Neural progenitor cell (in vitro differentiated cells): ENCODE data around the gene FASN. TPM values are rescaled to one million over a fixed set of nuclear protein-coding genes. Genes with fewer than 3 reads are reported as not detected.

Experiments
- DNase-seq: peaks from one replicate; pipeline ENCODE4 v3.0.0-alpha.2; 2016; ENCODE audit warnings: low spot score
- H2AFZ ChIP-seq: fragments of 200-600 bp; sonication (generic); replicated peaks from 2 replicates; pipeline ENCODE4 v1.6.1; 2016; ENCODE audit warnings: antibody characterized with exemption
- H3F3A ChIP-seq: fragments of 200-600 bp; sonication (generic); 2 replicates; pipeline ENCODE4 v1.6.1; 2016; ENCODE audit warnings: antibody characterized with exemption, low read depth
- H3K27ac ChIP-seq: fragments of 200-600 bp; sonication (generic); 2 replicates; pipeline ENCODE4 v1.5.1; 2016; ENCODE audit warnings: mild to moderate bottlenecking
- H3K27me3 ChIP-seq: fragments of 200-600 bp; sonication (generic); 2 replicates; pipeline ENCODE4 v1.6.1; 2016; ENCODE audit warnings: mild to moderate bottlenecking, moderate library complexity
- H3K36me3 ChIP-seq: fragments of 200-600 bp; sonication (generic); 2 replicates; pipeline ENCODE4 v1.5.1; 2016
- H3K4me1 ChIP-seq: fragments of 200-600 bp; sonication (generic); 2 replicates; pipeline ENCODE4 v1.6.1; 2016; ENCODE audit warnings: mixed run types
- H3K4me2 ChIP-seq: fragments of 200-600 bp; sonication (generic); 2 replicates; pipeline ENCODE4 v1.6.1; 2016
- H3K4me3 ChIP-seq: fragments of 200-600 bp; sonication (generic); 2 replicates; pipeline ENCODE4 v1.5.1; 2016
- H3K79me2 ChIP-seq: fragments of 200-600 bp; sonication (generic); 2 replicates; pipeline ENCODE4 v1.6.1; 2016; ENCODE audit warnings: low read depth
- H3K9ac ChIP-seq: fragments of 200-600 bp; sonication (generic); 2 replicates; pipeline ENCODE4 v1.6.1; 2016
- H3K9me3 ChIP-seq: fragments of 200-600 bp; sonication (generic); 2 replicates; pipeline ENCODE4 v1.5.1; 2016; ENCODE audit warnings: low read depth
- H4K20me1 ChIP-seq: fragments of 200-600 bp; sonication (generic); 2 replicates; pipeline ENCODE4 v1.6.1; 2016; ENCODE audit warnings: low read depth
- H3K27ac Mint-ChIP-seq: 3 replicates; pipeline ENCODE4 v1.8.0; 2021; ENCODE audit warnings: mixed read lengths
- H3K27me3 Mint-ChIP-seq: 2 replicates; pipeline ENCODE4 v1.8.0; 2022; ENCODE audit warnings: low read depth, mild to moderate bottlenecking, inconsistent platforms, moderate library complexity, mixed read lengths; ENCODE audit not compliant: insufficient read depth
- H3K36me3 Mint-ChIP-seq: 3 replicates; pipeline ENCODE4 v1.8.0; 2021; ENCODE audit warnings: mixed read lengths
- H3K4me1 Mint-ChIP-seq: 3 replicates; pipeline ENCODE4 v1.8.0; 2021; ENCODE audit warnings: mixed read lengths
- H3K4me3 Mint-ChIP-seq: 3 replicates; pipeline ENCODE4 v1.8.0; 2021; ENCODE audit warnings: mild to moderate bottlenecking, moderate library complexity, mixed read lengths
- H3K9me3 Mint-ChIP-seq: 3 replicates; pipeline ENCODE4 v1.8.0; 2020; ENCODE audit warnings: mixed read lengths
- EZH2 ChIP-seq: fragments of 200-600 bp; sonication (generic); IDR thresholded peaks from 2 replicates; pipeline ENCODE4 v1.6.1; 2017; ENCODE audit warnings: antibody characterized with exemption, mild to moderate bottlenecking, moderate library complexity
- EZH2phosphoT487 ChIP-seq: fragments of 200-600 bp; sonication (generic); IDR thresholded peaks from 2 replicates; pipeline ENCODE4 v1.6.1; 2017; ENCODE audit warnings: antibody characterized with exemption
- total RNA-seq: library from RNA; depleted of rRNA; stranded (reverse); fragments of >200 nt; gene quantifications from 2 replicates; pipeline ENCODE4 v1.2.3, GENCODE V29; 2015; ENCODE audit warnings: low replicate concordance
- TF ChIP-seq, protein P1 (sequence below): fragments of 200-600 bp; sonication (generic); IDR thresholded peaks from 2 replicates; pipeline ENCODE4 v1.5.1; 2017; ENCODE audit warnings: antibody characterized with exemption, mild to moderate bottlenecking

The FASN gene
- total RNA-seq, 1 donor from 2014 or later: 77.9 TPM

DNA sequence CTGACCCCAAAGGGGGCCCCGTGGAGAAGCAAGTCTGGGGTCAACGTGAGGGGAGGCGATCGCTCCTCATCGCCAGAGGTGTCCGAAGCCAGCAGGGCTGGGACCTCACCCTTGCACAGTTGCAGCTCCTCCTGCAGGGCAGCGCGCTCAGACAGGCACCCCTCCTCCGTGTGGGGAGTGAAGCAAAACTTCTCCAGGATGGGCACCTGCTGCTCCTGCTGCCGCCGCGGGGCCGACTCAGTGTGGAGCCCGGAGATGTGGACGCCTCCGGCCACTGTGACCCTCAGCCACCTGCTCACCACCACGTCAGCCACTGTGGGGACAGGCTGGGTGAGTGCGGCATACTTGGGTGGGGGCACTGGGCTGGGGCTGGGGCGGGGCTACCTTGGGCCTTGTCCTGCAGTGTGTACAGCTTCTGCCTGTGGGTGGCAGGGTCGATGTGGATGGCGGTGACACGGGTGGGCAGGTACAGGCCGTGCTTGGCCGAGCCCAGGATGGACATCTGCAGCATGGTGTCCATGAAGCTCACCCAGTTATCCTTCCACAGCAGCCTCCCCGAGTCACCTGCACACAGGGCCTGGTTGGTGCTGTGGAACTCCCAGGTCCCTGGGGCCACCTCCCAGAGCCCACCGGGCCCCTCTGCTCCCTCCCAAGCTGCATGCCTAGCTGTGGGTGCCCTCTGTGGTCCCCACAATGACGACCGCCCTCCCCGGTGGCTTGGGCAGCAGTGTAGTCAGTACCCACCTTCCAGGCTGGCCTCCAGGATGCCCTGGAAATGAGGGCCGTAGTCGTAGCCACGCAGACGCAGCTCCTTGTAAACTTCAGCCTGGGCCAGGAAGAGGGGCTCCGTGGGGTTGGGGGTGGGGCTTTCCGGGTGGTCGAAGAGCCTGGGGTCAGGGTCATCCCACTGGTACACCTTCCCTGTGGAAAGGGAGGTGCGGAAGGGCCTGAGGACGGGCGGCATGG is 10.8 kb downstream of the FASN start:
- Mint-ChIP-seq H3K27me3 (no peaks in the 10 kb centered on the region), H3K36me3 (no peaks in the 10 kb centered on the region), H3K9me3 (no peaks in the 10 kb centered on the region), H3K27ac (no peak overlapping the region), H3K4me3 (no peak overlapping the region), H3K4me1 (no peaks in the 10 kb centered on the region)
- Histone ChIP-seq H4K20me1 (peaks cover 94% of the 10 kb centered on the region), H3K4me2 (no peak overlapping the region), H3K79me2 (peaks cover 13% of the 10 kb centered on the region), H3K27me3 (no peaks in the 10 kb centered on the region), H3K9me3 (no peaks in the 10 kb centered on the region), H3K36me3 (no peaks in the 10 kb centered on the region), H2AFZ (no peak overlapping the region), H3K27ac (no peak overlapping the region), H3F3A (peaks cover 2% of the 10 kb centered on the region), H3K4me3 (no peak overlapping the region), H3K9ac (no peak overlapping the region), H3K4me1 (no peaks in the 10 kb centered on the region)
- DNase-seq: no peak
- TF ChIP-seq EZH2: no peak
- TF ChIP-seq, protein P1, sequence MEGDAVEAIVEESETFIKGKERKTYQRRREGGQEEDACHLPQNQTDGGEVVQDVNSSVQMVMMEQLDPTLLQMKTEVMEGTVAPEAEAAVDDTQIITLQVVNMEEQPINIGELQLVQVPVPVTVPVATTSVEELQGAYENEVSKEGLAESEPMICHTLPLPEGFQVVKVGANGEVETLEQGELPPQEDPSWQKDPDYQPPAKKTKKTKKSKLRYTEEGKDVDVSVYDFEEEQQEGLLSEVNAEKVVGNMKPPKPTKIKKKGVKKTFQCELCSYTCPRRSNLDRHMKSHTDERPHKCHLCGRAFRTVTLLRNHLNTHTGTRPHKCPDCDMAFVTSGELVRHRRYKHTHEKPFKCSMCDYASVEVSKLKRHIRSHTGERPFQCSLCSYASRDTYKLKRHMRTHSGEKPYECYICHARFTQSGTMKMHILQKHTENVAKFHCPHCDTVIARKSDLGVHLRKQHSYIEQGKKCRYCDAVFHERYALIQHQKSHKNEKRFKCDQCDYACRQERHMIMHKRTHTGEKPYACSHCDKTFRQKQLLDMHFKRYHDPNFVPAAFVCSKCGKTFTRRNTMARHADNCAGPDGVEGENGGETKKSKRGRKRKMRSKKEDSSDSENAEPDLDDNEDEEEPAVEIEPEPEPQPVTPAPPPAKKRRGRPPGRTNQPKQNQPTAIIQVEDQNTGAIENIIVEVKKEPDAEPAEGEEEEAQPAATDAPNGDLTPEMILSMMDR: no peak

DNA sequence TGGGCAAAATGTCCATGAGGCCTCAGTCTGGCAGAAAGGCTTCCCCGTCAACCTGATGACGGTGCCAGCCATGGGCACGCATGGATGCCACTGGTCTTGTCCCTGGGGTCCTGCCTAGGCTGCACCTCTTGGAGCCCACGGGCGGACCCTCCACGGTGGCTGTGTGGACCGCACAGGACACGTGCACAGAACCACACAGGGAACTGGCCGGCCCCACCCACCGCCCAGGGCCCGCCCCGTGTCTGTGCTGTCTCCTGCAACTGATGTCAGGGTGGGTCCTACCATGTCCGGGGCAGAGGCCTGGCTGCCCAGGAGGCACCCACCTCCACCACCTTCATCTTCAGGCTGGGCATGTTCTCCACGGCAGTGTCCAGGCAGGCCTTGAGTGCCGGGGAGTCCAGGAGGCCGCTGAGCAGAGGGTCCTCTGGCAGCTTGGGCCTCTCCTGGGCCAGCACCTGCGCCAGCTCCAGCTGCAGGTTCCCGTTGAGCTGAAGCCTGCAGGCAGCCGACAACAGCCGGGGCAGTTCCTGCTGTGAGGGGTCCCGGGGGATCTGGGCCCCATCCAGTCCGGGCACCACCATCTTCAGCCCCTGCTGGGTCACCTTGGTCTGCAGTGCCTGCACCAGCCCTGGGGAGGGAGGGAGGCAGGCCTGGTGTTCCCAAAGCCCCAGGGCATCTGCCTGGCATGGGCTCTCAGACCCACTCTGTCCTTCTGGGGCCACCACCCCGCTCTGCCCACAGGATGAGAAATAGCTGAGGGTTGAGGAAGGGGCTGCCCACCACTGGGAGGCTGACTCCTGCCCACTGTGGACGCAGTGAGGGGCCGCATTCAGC is 11.9 kb downstream of the FASN start:
- Histone ChIP-seq H3K9me3 (no peaks in the 10 kb centered on the region), H3K36me3 (no peaks in the 10 kb centered on the region), H3K27ac (no peak overlapping the region), H3F3A (peaks cover 2% of the 10 kb centered on the region), H3K4me2 (no peak overlapping the region), H4K20me1 (peaks cover 91% of the 10 kb centered on the region), H3K27me3 (no peaks in the 10 kb centered on the region), H2AFZ (no peak overlapping the region), H3K79me2 (peaks cover 4% of the 10 kb centered on the region), H3K9ac (no peak overlapping the region), H3K4me1 (no peaks in the 10 kb centered on the region), H3K4me3 (no peak overlapping the region)
- Mint-ChIP-seq H3K4me1 (no peaks in the 10 kb centered on the region), H3K4me3 (no peak overlapping the region), H3K36me3 (no peaks in the 10 kb centered on the region), H3K27me3 (no peaks in the 10 kb centered on the region), H3K9me3 (no peaks in the 10 kb centered on the region), H3K27ac (no peak overlapping the region)
- DNase-seq: no peak
- TF ChIP-seq, protein P1: no peak
- TF ChIP-seq EZH2 (no peak), EZH2phosphoT487 (no peak)

- Mint-ChIP-seq H3K27ac (no peak overlapping the region), H3K4me1 (no peaks in the 10 kb centered on the region), H3K4me3 (no peak overlapping the region), H3K9me3 (no peaks in the 10 kb centered on the region), H3K27me3 (no peaks in the 10 kb centered on the region), H3K36me3 (no peaks in the 10 kb centered on the region)
- no peak overlapping the region for H3K9ac ChIP-seq
- H2AFZ ChIP-seq: no peak overlapping the region
- peaks cover 91% of the 10 kb centered on the region for H4K20me1 ChIP-seq
- TF ChIP-seq, protein P1: no peak
- H3K27me3 ChIP-seq: no peaks in the 10 kb centered on the region
- H3K79me2 ChIP-seq: no peaks in the 10 kb centered on the region
- H3K4me3 ChIP-seq: no peak overlapping the region
- no peak overlapping the region for H3K4me2 ChIP-seq
- no peak for DNase-seq
- H3K27ac ChIP-seq: no peak overlapping the region
- no peaks in the 10 kb centered on the region for H3K9me3 ChIP-seq
- peaks cover 2% of the 10 kb centered on the region for H3F3A ChIP-seq
- no peaks in the 10 kb centered on the region for H3K4me1 ChIP-seq
- no peaks in the 10 kb centered on the region for H3K36me3 ChIP-seq
Measured at GRCh38 chr17:82085031-82085861, 12.8 kb downstream of the FASN start.
